ENCODE results near the gene SIDT2. TPM values are rescaled to one million over a fixed set of nuclear protein-coding genes. Genes with fewer than 3 reads are reported as not detected.

SIDT2 gene
- 6.8 and 11.5 TPM in 2 replicates for total RNA-seq (2016; rRNA removed; fragmentation: Illumina TruSeq; extraction: Trizol)
- 8.7 and 10.3 TPM in 2 replicates for total RNA-seq (2016; cell fraction: cytosol; rRNA removed; fragmentation: Illumina TruSeq; extraction: Trizol; ENCODE audit: low read depth)
- total RNA-seq (2016; cell fraction: insoluble cytoplasmic fraction; rRNA removed; fragmentation: Illumina TruSeq; extraction: Trizol): 6.4 and 12.0 TPM in 2 replicates
- 8.6 and 9.5 TPM in 2 replicates for total RNA-seq (2016; cell fraction: membrane; rRNA removed; fragmentation: Illumina TruSeq; extraction: Trizol)
- total RNA-seq (2016; cell fraction: nucleus; rRNA removed; fragmentation: Illumina TruSeq; extraction: Trizol): 15.6 and 17.2 TPM in 2 replicates
- 26.8 and 28.0 TPM in 2 replicates for polyA plus RNA-seq (2011; rRNA removed)
- 10.5 and 14.3 TPM in 2 replicates for polyA plus RNA-seq (2011; cell fraction: cytosol; rRNA removed)
- polyA plus RNA-seq (2011; cell fraction: nucleus; rRNA removed): 82.0 and 109 TPM in 2 replicates
- polyA plus RNA-seq (2012): 15.1 and 15.4 TPM in 2 replicates
- polyA plus RNA-seq (2016; cell fraction: cytosol; fragmentation: Illumina TruSeq; extraction: Trizol; ENCODE audit: low read depth): 1.9 and 2.2 TPM in 2 replicates
- polyA plus RNA-seq (2016; cell fraction: insoluble cytoplasmic fraction; fragmentation: Illumina TruSeq; extraction: Trizol; ENCODE audit: low read depth): 7.8 and 8.9 TPM in 2 replicates
- polyA plus RNA-seq (2016; cell fraction: membrane; fragmentation: Illumina TruSeq; extraction: Trizol; ENCODE audit: low read depth): 6.0 and 6.6 TPM in 2 replicates
- polyA plus RNA-seq (2016; cell fraction: nucleus; fragmentation: Illumina TruSeq; extraction: Trizol; ENCODE audit: insufficient read depth, low read depth): 24.9 and 26.7 TPM in 2 replicates
- 25.1 and 71.4 TPM in 2 replicates for polyA minus RNA-seq (2011; rRNA and poly(A)+ RNA removed; ENCODE audit: low replicate concordance)
- polyA minus RNA-seq (2011; cell fraction: cytosol; rRNA and poly(A)+ RNA removed): 11.7 and 19.1 TPM in 2 replicates
- polyA minus RNA-seq (2011; cell fraction: nucleus; rRNA and poly(A)+ RNA removed): 32.3 and 34.8 TPM in 2 replicates
- Bru-seq, nascent RNA: percentile 49 among the genes with signal in this experiment
- percentile 76 among the genes with signal in this experiment for BruChase-seq, experiment 1, labeled RNA remaining after a 6-hour chase
- BruChase-seq, experiment 2, labeled RNA remaining after a 2-hour chase: percentile 72 among the genes with signal in this experiment
- long read RNA-seq, experiment 1, full-length matches to known transcripts: 1 of 5 reads
- long read RNA-seq, experiment 1, partial matches to known transcripts: 1 of 5 reads
- long read RNA-seq, experiment 1, other reads (novel, unspliced or antisense): 3 of 5 reads
- long read RNA-seq, experiment 2, full-length matches to known transcripts: 9 of 28 reads
- long read RNA-seq, experiment 2, partial matches to known transcripts: 4 of 28 reads
- long read RNA-seq, experiment 2, other reads (novel, unspliced or antisense): 15 of 28 reads

- ChIA-PET POLR2A (interaction anchor here (0.6 to 2.4 kb wide), 14 partner anchors 8 to 405 kb away, joined by 3 to 41 read pairs (median 5); partner anchors contain the start of genes APOA1, BUD13, CEP164 and PAFAH1B2), CTCF (ENCODE audit: low intra/inter-chr PET ratio, low total read pairs) (no interaction called here)
- Histone ChIP-seq H3K27ac (ENCODE audit: extremely low read length, insufficient read depth, low read length) (peak within 1 kb of the TSS; percentile 73), H3K79me2 (ENCODE audit: insufficient read depth, low read length) (peaks cover 6% of the 10 kb centered on the region), H3K9ac (ENCODE audit: insufficient read depth, low read depth, low read length) (peak within 1 kb of the TSS; percentile 79), H3K4me1 (ENCODE audit: insufficient read depth, low read length) (peaks cover 38% of the 10 kb centered on the region), H4K20me1 (ENCODE audit: insufficient read depth, low read length) (no peaks in the 10 kb centered on the region; the same call in 1 of the 2 replicates), H3K27me3 (ENCODE audit: control insufficient read depth in 1 of 2, insufficient read depth in 2 of 2, low read length in 2 of 2) (no peaks in the 10 kb centered on the region; a peak in 1 of 5 replicates), H2AFZ (ENCODE audit: low read length) (peak within 1 kb of the TSS; percentile 62), H3K36me3 (replicated peaks in 1 of 2; ENCODE audit: control insufficient read depth in 1 of 2, insufficient read depth in 2 of 2, low read length in 2 of 2) (peaks cover 3 to 9% of the 10 kb centered on the region in 2 experiments; a peak in 4 of 5 replicates), H3K4me2 (ENCODE audit: low read depth, low read length) (peak within 1 kb of the TSS; percentile 90), H3K9me3 (ENCODE audit: low read length) (no peaks in the 10 kb centered on the region), H3K4me3 (replicated peaks in 1 of 3; ENCODE audit: insufficient read depth in 1 of 3, low read depth in 2 of 3, low read length in 3 of 3) (peak within 1 kb of the TSS; percentile 82 to 97 (median 83))
- ATAC-seq: peak; percentile 90
- in situ Hi-C loops (cut with HindIII; ENCODE audit: extremely low pct_ligation_motif_present, low pct_unique_long_range_greater_than_20kb) (no loop called here), intact Hi-C loops (cut with micrococcal nuclease; ENCODE audit: unreplicated experiment) (no loop called here)
- DNase-seq (ENCODE audit: low spot score): peak; percentile 83
- 9% methylated on average over 27 of the region's 51 CpGs for WGBS (ENCODE audit: low lambda C conversion rate)
- BruUV-seq (replicated peaks): no TSS peak
- FAIRE-seq: peak; percentile 77
- peak; percentile 87 for TF ChIP-seq CREB1 (IDR thresholded peaks at IDR 0.05)
- TF ChIP-seq CREB1 (CRISPR knock-in tag; IDR thresholded peaks at IDR 0.05): peak; percentile 91
- TF ChIP-seq HOXA3 (CRISPR knock-in tag; IDR thresholded peaks at IDR 0.05): peak; percentile 60; the same call in 1 of the 2 replicates
- TF ChIP-seq YEATS2 (CRISPR knock-in tag; IDR thresholded peaks at IDR 0.05; ENCODE audit: borderline replicate concordance): peak; percentile 56; the same call in 1 of the 2 replicates
- TF ChIP-seq DRAP1 (CRISPR knock-in tag; IDR thresholded peaks at IDR 0.05): peak; percentile 88
- TF ChIP-seq, protein P1, sequence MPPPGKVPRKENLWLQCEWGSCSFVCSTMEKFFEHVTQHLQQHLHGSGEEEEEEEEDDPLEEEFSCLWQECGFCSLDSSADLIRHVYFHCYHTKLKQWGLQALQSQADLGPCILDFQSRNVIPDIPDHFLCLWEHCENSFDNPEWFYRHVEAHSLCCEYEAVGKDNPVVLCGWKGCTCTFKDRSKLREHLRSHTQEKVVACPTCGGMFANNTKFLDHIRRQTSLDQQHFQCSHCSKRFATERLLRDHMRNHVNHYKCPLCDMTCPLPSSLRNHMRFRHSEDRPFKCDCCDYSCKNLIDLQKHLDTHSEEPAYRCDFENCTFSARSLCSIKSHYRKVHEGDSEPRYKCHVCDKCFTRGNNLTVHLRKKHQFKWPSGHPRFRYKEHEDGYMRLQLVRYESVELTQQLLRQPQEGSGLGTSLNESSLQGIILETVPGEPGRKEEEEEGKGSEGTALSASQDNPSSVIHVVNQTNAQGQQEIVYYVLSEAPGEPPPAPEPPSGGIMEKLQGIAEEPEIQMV (CRISPR knock-in tag; IDR thresholded peaks at IDR 0.05; ENCODE audit: low read depth): peak; percentile 91
- 0 out of 2 replicates have a peak, but pooled peaks have one; percentile 3 for TF ChIP-seq TSC22D2 (CRISPR knock-in tag; IDR thresholded peaks at IDR 0.05; ENCODE audit: borderline replicate concordance)
- TF ChIP-seq PRDM15 (CRISPR knock-in tag; IDR thresholded peaks at IDR 0.05): 0 out of 2 replicates have a peak, but pooled peaks have one; percentile 47
- TF ChIP-seq TFAP4 (IDR thresholded peaks at IDR 0.05; ENCODE audit: borderline replicate concordance, low read depth): peak; percentile 73; the same call in 1 of the 2 replicates
- peak; percentile 41; the same call in 1 of the 2 replicates for TF ChIP-seq ZNF331 (CRISPR knock-in tag; IDR thresholded peaks at IDR 0.05)
Observed at GRCh38 chr11:117178210-117179034, at the start of gene SIDT2. Gene SIDT2 (plus strand): TSS chr11:117178743. CDS start chr11:117179264, 521 bp downstream.

Measured in HepG2 (cell line).